Liver (tissue), 3 donors: Measurements from ENCODE around the gene C6orf89.

Source experiments
- CTCF ChIP-seq: fragments of 150-350 bp; IDR thresholded peaks from 2 replicates; pipeline ENCODE4 v1.5.1; 2017; ENCODE audit warnings: improper control_type of control experiment, low read depth, low read length; ENCODE audit not compliant: missing input control
- EGR1 ChIP-seq, 2 donors: IDR thresholded peaks; 2 replicates each; pipeline ENCODE4 v1.6.1; 2016 to 2018; ENCODE audit warnings: antibody characterized with exemption in 2 of 2, low read depth in 2 of 2
- FOXA2 ChIP-seq: IDR thresholded peaks from 2 replicates; pipeline ENCODE4 v1.6.1; 2016; ENCODE audit warnings: antibody characterized with exemption
- GABPA ChIP-seq, 2 donors: IDR thresholded peaks in 1 of 2; conservative IDR thresholded peaks in 1 of 2; 2 replicates each; pipeline ENCODE4 v1.6.1; 2016; ENCODE audit warnings: antibody characterized with exemption in 2 of 2, mild to moderate bottlenecking in 1 of 2, moderate library complexity in 1 of 2
- JUND ChIP-seq, 2 donors: IDR thresholded peaks; 2 replicates each; pipeline ENCODE4 v1.6.1; 2016; ENCODE audit warnings: antibody characterized with exemption in 2 of 2
- NR2F2 ChIP-seq: IDR thresholded peaks from 2 replicates; pipeline ENCODE4 v1.6.1; 2016; ENCODE audit warnings: antibody characterized with exemption
- RAD21 ChIP-seq, 2 donors: IDR thresholded peaks; 2 replicates each; pipeline ENCODE4 v1.6.1; 2016; ENCODE audit warnings: antibody characterized with exemption in 2 of 2, mild to moderate bottlenecking in 2 of 2
- TAF1 ChIP-seq: conservative IDR thresholded peaks from 2 replicates; pipeline ENCODE4 v1.6.1; 2016; ENCODE audit warnings: antibody characterized with exemption, mild to moderate bottlenecking
- YY1 ChIP-seq: IDR thresholded peaks from 2 replicates; pipeline ENCODE4 v1.6.1; 2016; ENCODE audit warnings: antibody characterized with exemption, mild to moderate bottlenecking
- ZBTB33 ChIP-seq: IDR thresholded peaks from 2 replicates; pipeline ENCODE4 v1.6.1; 2016; ENCODE audit warnings: antibody characterized with exemption
- TF ChIP-seq, protein P1 (sequence below): IDR thresholded peaks from 2 replicates; pipeline ENCODE4 v1.6.1; 2016; ENCODE audit warnings: antibody characterized with exemption
- donor health status: healthy.
- donor health status: healthy.

GRCh38 chr6:36964349-36964748 lies 78.6 kb downstream of the C6orf89 start:
- no peak for TF ChIP-seq CTCF
- no peak for TF ChIP-seq EGR1 (IDR thresholded peaks at IDR 0.05; ENCODE audit: low read depth in 2 of 2)
- no peak for TF ChIP-seq RAD21 (IDR thresholded peaks at IDR 0.05)
- TF ChIP-seq, protein P1, sequence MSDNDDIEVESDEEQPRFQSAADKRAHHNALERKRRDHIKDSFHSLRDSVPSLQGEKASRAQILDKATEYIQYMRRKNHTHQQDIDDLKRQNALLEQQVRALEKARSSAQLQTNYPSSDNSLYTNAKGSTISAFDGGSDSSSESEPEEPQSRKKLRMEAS: no peak
- no peak for TF ChIP-seq NR2F2
- no peak for TF ChIP-seq TAF1
- no peak for TF ChIP-seq FOXA2
- no peak for TF ChIP-seq ZBTB33
- no peak for TF ChIP-seq JUND (IDR thresholded peaks at IDR 0.05)
- no peak for TF ChIP-seq GABPA (IDR thresholded peaks at IDR 0.05 in 1 of 2, conservative IDR thresholded peaks at IDR 0.05 in 1 of 2)
- no peak for TF ChIP-seq YY1
